Psoas muscle (tissue), 8 donors: ENCODE measurements around the gene APPBP2. TPM values are rescaled to one million over a fixed set of nuclear protein-coding genes. Genes with fewer than 3 reads are reported as not detected.
"Not testable (repeated sequence)": the region's sequence is repeated elsewhere in the genome, so short reads cannot be mapped to it uniquely, and the experiment has no call there.

Experiments used
- ATAC-seq, 4 donors: fragments of 200-7000 bp; cut with Tn5 transposase; one replicate each; pipeline ENCODE4 v1.9.1; 2020; ENCODE audit warnings: moderate library complexity in 3 of 4, mild to moderate bottlenecking in 2 of 4
- DNase-seq, 2 donors: peaks; one replicate each; pipeline ENCODE4 v3.0.0-alpha.2; 2020
- H3K27ac ChIP-seq: fragments of 200-600 bp; one replicate; pipeline ENCODE4 v1.8.0; 2022
- H3K27me3 ChIP-seq, 3 donors: fragments of 200-600 bp in 1 of 3; one replicate each; pipeline versions ENCODE4 v1.6.1 to v1.8.0; 2013 to 2022; ENCODE audit warnings: low read length in 2 of 3, mild to moderate bottlenecking in 2 of 3, moderate library complexity in 1 of 3; ENCODE audit not compliant: insufficient read depth in 3 of 3
- H3K36me3 ChIP-seq, 2 donors: fragments of 200-600 bp in 1 of 2; one replicate each; pipeline versions ENCODE4 v1.6.1 to v1.8.0; 2013 to 2022; ENCODE audit warnings: low read depth in 1 of 2, mild to moderate bottlenecking in 1 of 2, moderate library complexity in 1 of 2; ENCODE audit not compliant: insufficient read depth in 1 of 2
- H3K4me1 ChIP-seq: fragments of 200-600 bp; one replicate; pipeline ENCODE4 v1.8.0; 2022
- H3K4me3 ChIP-seq: fragments of 200-600 bp; one replicate; pipeline ENCODE4 v1.8.0; 2022; ENCODE audit warnings: mild to moderate bottlenecking
- H3K9me3 ChIP-seq: fragments of 200-600 bp; one replicate; pipeline ENCODE4 v1.8.0; 2022
- CTCF ChIP-seq: fragments of 200-600 bp; IDR thresholded peaks from one replicate; pipeline ENCODE4 v1.8.0; 2022; ENCODE audit warnings: antibody characterized with exemption
- WGBS, 3 donors: extraction: QIAGEN DNeasy Blood & Tissue Kit; methylation state at CpG; one replicate each; pipeline versions ENCODE4 v1.1.6 to v1.1.7; 2013; 5-methylcytosine and 5-hydroxymethylcytosine counted together
- intact Hi-C, 2 donors: fragments of 100-400 bp; cut with DNase I; formaldehyde crosslinking; loops; one replicate each; pipeline versions ENCODE4 v1.11.0 to v1.14.2; 2022
- polyA plus RNA-seq, 3 donors: library from polyadenylated mRNA; stranded (reverse); fragments of 200-250 nt; gene quantifications; one replicate each; pipeline ENCODE4 v1.2.3, GENCODE V29; 2013
- total RNA-seq, 4 donors: library from RNA; stranded (reverse); fragmentation: NEBNext Ultra II Directional in 2 of 4; extraction: Animal tissue kit (Norgen Biotek cat#: 25700) in 2 of 4; gene quantifications; one replicate each; pipeline versions ENCODE4 v1.2.1 to v1.2.4, GENCODE V29; 2021 to 2023
- donor health status: healthy with polysubstance abuse.
- donor health status: DM: no; HTN: no; CAD: no; lungs with moderate emphysema.
- donor health status: Bipolar disorder and iron deficiency.
- donor health status: healthy.
- donor health status: DM: yes; HTN: yes; CAD: no.
- donor health status: DM: no; HTN: no; CAD: no.
- donor health status: DM: no; HTN: no; CAD: no.
- donor health status: DM: yes; HTN: yes; CAD: no.

The APPBP2 gene
- total and polyA plus RNA-seq, 7 donors, result 5.9 to 35.4 (median 22.1) TPM

- Histone ChIP-seq H3K27me3 (no peaks in the 10 kb centered on the region), H3K4me1 (peaks cover 37% of the 10 kb centered on the region), H3K4me3 (peak overlapping the region; percentile 99), H3K9me3 (no peaks in the 10 kb centered on the region), H3K27ac (peak overlapping the region; percentile 100), H3K36me3 (peaks cover 0 to 7% of the 10 kb centered on the region in 2 donors)
- no peak for TF ChIP-seq CTCF
- 9 to 13% (median 9%) methylated on average over 9 of the region's 9 CpGs for WGBS, 3 donors
- ATAC-seq (no peak), DNase-seq (no peak)
- intact Hi-C loops, result loop anchor here in 1 of 2 donors (5.0 kb wide), 3 partner anchors 78 to 442 kb away; partner anchors contain the start of gene PPM1D
Measured at GRCh38 chr17:60524463-60525327, 1.3 kb downstream of the APPBP2 start.

DNA sequence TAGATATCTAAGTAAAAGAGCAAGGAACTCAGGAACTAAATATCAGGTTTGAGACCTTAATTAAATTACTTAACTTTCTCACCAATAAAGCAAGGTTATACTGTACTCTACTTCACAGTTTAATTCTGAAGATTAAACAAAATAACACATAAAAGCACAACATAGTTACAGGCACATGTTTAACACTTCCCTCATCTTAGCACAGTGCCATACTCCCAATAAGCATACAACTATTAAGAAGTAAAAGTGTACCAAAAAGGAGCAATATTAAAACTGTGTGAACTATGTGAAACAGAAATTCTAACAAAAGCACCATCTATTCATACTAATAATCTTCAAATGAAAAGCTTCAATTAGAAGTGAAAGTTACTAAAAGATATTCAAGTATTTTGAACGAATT lies 2.2 kb downstream of the APPBP2 start:
- ATAC-seq (no peak), DNase-seq (no peak)
- Histone ChIP-seq H3K4me1 (peaks cover 37% of the 10 kb centered on the region), H3K27me3 (no peaks in the 10 kb centered on the region), H3K27ac (peak overlapping the region; percentile 100), H3K4me3 (peak overlapping the region; percentile 99), H3K9me3 (no peaks in the 10 kb centered on the region), H3K36me3 (peaks cover 0 to 15% of the 10 kb centered on the region in 2 donors)
- 1 to 8% (median 6%) methylated on average over 1 of the region's 1 CpG for WGBS, 3 donors
- TF ChIP-seq CTCF, result no peak
- intact Hi-C loops, result loop anchor here in 1 of 2 donors (5.0 kb wide), 1 partner anchor 442 kb away; no protein-coding TSS in a partner anchor

DNA sequence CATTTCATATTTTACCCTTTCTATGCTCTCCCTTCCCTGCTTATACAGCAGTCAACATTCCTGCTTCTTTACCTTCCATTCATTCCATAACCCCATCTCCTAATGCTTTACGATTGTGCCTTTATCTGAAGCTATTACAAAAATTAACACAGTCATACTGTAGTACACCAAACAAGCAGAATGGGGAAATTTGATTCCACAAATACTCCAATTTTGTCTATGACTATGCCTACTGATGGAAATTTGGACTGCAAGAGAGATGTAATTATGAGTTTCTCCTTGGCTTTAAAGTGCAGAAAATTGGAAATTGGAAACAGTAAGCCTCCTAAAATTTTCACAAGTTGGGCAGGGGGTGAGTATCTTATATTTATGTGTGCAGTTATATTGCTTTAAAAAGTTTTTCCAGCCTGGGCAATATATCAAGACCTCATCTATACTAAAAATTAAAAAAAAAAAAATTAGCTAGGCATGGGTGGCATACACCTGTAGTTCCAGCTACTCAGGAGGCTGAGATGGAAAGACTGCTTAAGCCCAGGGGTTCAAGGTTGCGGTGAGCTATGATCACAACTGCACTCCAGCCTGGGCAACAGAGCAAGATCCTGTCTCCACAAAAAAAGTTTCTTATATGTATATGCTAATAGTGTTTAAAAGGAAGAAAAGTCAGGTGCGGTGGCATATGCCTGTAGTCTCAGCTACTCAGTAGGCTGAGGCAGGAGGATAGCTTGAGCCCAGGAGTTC lies 3.0 kb downstream of the APPBP2 start:
- H3K9me3 ChIP-seq, result no peaks in the 10 kb centered on the region
- H3K27me3 ChIP-seq, result no peaks in the 10 kb centered on the region
- ATAC-seq (no peak), DNase-seq (no peak)
- peaks cover 0 to 18% of the 10 kb centered on the region in 2 donors for H3K36me3 ChIP-seq
- TF ChIP-seq CTCF, result no peak
- H3K4me3 ChIP-seq, result peak overlapping the region; percentile 99
- H3K27ac ChIP-seq, result no peak overlapping the region
- intact Hi-C loops, result loop anchor here in 1 of 2 donors (5.0 kb wide), 1 partner anchor 441 kb away; no protein-coding TSS in a partner anchor
- H3K4me1 ChIP-seq, result peaks cover 40% of the 10 kb centered on the region
- 83 to 89% (median 85%) methylated on average over 3 of the region's 3 CpGs for WGBS, 3 donors

DNA sequence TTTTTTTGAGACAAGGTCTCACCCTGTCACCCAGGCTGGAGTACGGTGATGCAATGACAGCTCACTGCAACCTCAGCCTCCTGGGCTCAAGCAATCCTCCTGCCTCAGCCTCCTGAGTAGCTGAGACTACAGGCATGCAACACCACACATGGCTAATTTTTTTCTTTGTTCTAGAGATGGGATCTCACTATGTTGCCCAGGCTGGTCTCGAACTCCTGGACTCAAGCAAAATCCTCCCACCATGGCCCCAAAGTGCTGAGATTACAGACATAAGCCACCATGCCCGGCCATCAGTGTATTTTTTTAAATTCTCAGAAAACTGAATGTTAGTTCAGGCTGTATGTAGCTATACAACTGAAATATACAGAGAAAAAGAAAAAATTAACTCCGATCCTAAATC lies 6.2 kb downstream of the APPBP2 start:
- Histone ChIP-seq H3K4me1 (peaks cover 48% of the 10 kb centered on the region), H3K4me3 (no peak overlapping the region), H3K27ac (no peak overlapping the region), H3K9me3 (no peaks in the 10 kb centered on the region), H3K27me3 (no peaks in the 10 kb centered on the region), H3K36me3 (peaks cover 0 to 27% of the 10 kb centered on the region in 2 donors)
- no peak for TF ChIP-seq CTCF
- intact Hi-C loops, result loop anchor here in 1 of 2 donors (5.0 kb wide), 1 partner anchor 437 kb away; no protein-coding TSS in a partner anchor
- WGBS, 3 donors, result 97 to 99% (median 98%) methylated on average over 4 of the region's 4 CpGs
- no peak for ATAC-seq
- no peak for DNase-seq

- DNase-seq, ATAC-seq, H3K27me3 ChIP-seq, H3K9me3 ChIP-seq, H3K27ac ChIP-seq, H3K4me3 ChIP-seq, intact Hi-C loops: not testable (repeated sequence)
- Histone ChIP-seq H3K4me1 (peaks cover 10% of the 10 kb centered on the region), H3K36me3 (peaks cover 0 to 46% of the 10 kb centered on the region in 2 donors)
- 93 to 99% (median 93%) methylated on average over 6 of the region's 6 CpGs for WGBS, 3 donors
Measured at GRCh38 chr17:60515683-60516082, 10.4 kb downstream of the APPBP2 start.

DNA sequence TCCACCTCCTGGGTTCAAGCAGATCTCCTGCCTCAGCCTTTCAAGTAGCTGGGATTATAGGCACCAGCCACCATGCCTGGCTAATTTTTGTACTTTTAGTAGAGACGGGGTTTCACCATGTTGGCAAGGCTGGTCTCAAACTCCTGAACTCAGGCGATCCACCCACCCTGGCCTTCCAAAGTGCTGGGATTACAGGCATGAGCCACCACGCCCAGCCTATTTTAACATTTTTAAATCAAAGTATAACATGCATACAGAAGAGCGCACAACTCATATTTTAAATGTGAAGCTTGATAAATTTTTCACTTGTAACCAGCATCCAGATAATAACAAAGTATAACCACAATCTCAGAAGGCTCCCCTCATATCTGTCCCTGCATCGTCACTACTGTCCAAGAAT lies 10.8 kb downstream of the APPBP2 start:
- H3K27me3 ChIP-seq, H3K27ac ChIP-seq, intact Hi-C loops, H3K9me3 ChIP-seq, ATAC-seq, H3K4me3 ChIP-seq, DNase-seq: not testable (repeated sequence)
- H3K36me3 ChIP-seq, result peaks cover 0 to 44% of the 10 kb centered on the region in 2 donors
- H3K4me1 ChIP-seq, result peaks cover 10% of the 10 kb centered on the region
- WGBS, 3 donors, result 96 to 100% (median 99%) methylated on average over 5 of the region's 5 CpGs
